ENCODE measurements around the gene DPH7.
"Not testable (repeated sequence)": the region's sequence is repeated elsewhere in the genome, so short reads cannot be mapped to it uniquely, and the experiment has no call there.

The DPH7 gene

DNA sequence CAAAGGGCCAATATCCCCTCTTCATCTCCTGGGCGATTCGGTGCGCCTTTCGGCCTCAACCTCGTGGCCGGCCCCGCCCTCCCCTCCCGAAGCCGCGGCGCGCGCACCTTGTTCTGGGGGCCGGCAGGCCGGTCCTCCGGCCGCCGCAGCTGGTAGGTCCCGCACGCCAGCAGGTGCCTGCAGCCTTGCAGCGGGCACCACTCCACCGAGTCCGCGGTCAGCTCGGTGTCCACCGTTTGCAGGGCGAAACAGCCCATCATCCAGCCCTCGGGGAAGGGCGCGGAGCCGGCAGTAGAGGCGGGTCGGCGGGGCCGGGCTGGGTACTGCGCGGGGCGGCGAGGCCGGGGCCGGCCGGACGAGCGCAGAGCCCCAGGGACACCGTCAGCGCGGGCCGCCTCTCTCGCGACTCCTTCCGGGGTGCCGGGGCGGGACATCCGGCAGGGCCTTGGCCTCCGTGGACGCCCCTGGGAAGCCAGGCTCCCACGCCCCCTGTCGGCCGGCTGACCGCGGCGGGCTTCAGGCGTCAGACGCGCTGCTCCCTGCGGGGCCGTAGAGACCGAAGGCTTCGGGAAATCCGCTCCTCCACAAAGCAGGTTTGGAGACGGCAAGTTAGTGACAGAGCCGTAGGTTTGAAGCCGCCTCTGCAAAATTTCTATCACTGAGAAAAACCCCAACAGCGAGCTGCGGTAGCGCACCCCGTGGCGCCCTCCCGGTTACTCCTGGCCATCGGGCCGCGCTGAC, at the start of gene DPH7:
DPH7 (minus strand) TSS at position 408 of the 741 bp plus-strand sequence; CDS start at position 260, 148 bp downstream.
- DNase-seq (ENCODE audit: low read depth) = peak; percentile 97

DNA sequence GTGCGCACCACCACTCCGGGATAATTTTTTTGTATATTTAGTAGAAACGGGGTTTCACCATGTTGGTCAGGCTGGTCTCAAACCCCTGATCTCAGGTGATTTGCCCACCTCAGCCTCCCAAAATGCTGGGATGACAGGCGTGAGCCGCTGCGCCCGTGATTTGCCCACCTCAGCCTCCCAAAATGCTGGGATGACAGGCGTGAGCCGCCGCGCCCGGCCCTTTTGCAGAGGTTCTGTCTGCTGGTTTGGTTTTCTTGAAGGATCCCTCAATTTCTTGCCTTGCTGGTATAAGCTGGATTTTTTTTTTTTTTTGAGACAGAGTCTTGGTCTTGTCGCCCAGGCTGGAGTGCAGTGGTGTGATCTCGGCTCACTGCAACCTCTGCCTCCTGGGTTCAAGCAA, 48.7 kb upstream of the DPH7 start:
- DNase-seq (ENCODE audit: low read depth) = not testable (repeated sequence)

DNA sequence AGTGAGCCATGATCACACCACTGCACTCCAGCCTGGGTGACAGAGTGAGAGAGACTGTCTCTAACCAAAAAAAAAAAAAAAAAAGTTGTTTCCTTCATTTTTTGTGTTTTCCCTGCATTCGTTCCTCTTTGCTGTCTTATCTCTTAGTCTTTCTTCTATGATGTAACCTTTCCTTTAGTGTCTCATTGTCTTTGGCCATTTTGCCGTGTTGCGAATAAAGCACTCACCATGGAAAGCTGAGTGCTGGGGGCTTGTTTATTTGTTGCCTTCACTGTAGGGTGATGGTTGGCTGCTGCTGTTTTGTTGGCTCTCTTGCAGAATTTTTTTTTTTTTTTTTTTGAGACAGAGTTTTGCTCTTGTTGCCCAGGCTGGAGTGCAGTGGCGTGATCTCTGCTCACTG, 47.7 kb upstream of the DPH7 start:
- DNase-seq (ENCODE audit: low read depth) = no peak

DNA sequence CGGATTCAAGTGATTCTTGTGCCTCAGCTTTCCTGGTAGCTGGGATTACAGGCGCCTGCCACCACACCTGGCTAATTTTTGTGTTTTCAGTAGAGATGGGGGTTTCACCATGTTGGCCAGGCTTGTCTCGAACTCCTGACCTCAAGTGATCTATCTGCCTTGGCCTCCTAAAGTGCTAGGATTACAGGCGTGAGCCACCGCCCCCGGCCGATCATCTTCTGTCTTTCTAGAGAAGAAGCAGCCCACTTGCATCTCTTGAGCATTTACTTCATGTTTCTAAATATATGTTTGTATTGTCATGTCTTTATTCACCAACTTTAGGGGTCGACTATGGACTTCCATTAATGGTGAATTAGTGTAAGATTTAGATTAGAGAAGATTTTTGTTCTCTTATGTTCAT, 43.5 kb upstream of the DPH7 start:
- DNase-seq (ENCODE audit: low read depth) = not testable (repeated sequence)

DNA sequence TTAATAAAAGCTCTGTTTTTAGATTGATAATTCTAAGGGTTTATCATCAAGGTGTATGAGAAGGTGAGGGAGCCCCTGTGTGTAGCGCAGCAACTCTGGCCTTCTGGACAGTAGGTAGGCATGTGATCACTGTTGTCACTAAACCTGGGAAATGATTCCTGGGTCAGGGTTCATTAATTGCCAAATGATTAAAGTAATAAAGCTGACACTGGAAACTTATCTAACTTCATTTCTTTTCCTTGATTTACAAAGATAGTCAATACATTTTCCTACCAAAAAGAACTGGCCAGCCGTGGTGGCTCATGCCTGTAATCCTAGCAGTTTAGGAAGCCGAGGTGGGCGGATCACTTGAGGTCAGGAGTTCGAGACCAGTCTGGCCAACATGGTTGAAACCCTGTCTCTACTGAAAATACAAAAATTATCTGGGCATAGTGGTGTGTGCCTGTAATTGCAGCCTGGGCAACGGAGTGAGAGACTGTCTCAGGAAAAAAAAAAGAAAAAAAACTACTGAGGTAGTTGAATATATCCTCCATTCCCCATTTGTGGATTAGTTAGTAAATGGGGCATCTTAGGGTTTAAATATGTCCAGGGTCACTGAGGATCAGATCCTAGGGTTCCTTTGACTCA, 42.5 kb upstream of the DPH7 start:
- DNase-seq (ENCODE audit: low read depth) = no peak

DNA sequence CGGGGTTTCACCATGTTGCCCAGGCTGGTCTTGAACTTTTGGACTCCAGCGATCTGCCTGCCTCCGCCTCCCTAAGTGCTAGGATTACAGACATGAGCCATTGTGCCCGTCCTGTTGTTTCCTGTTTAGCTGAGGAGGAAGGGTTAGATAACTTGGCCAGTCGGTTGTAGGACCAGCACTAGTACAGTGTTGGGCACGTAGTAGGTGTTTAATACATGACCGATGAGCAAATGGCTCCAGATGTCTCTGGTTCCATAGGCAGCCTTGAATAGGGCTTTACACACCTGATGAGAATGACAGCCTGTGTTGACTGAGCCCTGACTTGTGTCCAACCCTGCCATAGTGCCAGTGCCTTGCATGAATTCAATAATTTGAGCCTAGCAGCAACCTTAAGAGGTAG, 41.9 kb upstream of the DPH7 start:
- DNase-seq (ENCODE audit: low read depth) = no peak

DNA sequence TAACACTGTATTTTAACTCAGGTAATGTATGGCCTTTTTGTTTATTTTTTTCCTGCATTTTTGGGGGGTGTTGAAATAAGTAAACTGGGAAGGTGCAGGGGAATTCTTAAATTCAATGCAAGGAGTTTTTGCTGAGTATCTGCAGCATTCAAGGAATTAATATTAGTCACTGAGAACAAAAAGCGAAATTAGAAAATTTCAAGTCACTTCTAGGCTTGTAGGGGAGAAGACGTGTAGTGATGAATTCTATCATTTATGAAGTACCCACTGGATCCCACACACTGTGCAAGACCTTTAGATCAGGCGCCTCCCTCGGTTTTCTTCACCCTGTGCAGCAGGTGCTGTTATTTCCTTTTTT, 41.3 kb upstream of the DPH7 start:
- no peak for DNase-seq (ENCODE audit: low read depth)

DNA sequence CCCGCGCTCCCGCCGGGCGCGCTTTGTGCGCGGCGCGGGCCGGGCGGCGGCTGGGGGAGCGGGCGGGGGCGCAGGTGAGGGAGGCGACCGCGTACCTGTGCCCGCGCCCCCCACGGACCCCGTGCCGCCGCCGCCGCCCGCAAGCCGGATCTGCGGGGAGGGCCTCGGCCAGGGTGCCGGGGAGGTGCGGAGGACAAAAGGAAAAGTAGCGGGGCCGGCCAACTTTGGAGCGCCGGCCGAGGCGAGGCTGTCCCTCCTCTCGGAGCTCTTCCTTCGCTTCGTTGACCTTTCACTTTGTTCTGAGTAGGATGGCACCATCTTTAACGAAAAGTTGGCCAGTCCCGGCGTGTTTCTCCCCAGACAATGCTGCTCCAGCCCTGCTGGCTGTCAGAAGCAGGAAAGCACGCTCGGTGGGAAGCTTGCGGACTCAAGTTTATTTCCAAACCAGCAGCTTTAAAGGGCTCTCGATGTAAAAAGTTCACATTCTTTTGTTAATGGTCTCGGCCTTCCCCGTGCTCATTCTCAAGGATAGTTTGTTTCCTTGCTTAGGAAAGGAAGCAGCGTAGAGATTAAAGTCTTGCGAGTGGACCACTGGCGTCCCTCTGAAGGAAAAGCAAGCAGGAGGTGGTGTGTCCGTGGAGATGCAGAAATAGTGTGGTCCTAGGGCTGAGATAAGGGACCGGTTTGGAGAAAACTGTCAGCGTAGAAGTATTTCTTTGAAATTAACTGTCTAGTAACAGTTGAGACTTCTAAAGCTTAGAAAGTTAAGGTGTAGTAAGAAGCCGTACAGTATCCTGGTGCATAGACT, 40.7 kb upstream of the DPH7 start:
- DNase-seq (ENCODE audit: low read depth) = no peak

DNA sequence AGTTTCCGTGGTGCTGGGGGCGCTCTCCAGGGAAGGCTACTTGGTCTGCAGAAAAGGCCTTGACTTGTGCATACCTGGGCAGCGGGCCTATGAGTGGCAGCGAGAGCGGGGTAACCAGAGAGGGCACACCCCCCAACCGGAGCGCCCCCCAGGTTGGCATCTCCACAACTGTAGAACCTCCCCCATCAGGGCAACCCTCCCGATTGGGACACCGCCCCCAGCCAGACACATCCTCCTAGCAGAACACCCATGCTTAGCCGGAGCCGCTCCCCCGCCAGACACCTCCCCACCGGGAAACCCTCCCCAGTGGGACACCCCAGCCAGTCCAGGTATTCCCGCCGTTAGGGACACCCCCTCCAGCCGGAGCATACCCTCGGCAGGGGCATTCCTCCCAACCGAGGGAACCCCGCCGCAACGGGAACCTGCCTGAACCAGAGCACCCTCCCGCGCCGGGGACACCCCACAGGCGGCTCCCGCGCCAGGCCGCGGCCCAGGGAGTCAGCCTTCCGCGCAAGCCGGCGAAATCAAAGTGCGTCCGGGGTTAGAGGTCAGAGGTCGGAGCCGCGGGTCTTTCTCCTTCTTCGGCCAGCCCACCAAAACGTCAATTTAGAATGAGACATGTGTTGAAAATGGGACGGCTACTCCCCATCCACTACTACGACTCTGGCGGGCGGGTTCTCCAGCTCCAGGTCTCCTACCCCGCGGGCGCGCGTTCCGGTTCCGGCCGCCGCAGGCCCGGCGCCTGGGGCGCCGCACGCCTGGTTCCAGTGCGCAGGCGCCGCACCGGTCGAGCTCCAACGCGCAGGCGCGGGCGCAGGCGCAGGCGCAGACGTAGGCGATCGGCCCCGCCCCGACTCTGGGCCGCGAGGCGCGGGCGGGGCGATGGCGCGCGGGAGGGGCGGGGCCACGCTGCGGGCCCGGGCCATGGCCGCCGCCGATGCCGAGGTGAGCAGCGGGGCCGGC, 39.7 kb upstream of the DPH7 start, which contains the start of gene EHMT1:
EHMT1 (plus strand) TSS at position 901 of the 963 bp plus-strand sequence; CDS start at position 925, 24 bp downstream.
- peak; percentile 88 for DNase-seq (ENCODE audit: low read depth)

DNA sequence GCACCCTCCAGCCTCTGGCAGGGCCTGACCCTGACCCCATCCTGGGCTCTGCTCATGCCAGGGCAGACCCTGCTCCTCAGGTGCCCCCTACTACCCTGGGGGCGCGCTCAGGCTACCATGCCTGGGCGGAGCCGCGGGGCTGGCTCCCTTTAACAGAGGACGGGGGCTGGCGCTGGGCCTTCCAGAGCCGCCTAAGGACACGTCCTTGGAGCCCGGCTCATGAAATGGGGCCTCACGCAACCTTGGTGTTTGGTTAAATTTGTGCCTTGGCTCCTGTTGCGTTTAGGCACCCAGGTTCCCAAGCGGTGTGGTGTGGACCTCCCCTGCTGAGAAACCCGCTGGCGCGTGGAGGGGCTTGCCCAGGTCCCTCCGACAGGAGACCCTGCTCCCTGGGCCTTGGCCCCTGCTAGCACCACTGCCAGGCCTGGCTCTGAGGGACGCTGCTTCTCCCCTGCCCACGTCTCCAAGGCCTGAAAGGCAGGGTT, 36.7 kb upstream of the DPH7 start:
- no peak for DNase-seq (ENCODE audit: low read depth)

DNA sequence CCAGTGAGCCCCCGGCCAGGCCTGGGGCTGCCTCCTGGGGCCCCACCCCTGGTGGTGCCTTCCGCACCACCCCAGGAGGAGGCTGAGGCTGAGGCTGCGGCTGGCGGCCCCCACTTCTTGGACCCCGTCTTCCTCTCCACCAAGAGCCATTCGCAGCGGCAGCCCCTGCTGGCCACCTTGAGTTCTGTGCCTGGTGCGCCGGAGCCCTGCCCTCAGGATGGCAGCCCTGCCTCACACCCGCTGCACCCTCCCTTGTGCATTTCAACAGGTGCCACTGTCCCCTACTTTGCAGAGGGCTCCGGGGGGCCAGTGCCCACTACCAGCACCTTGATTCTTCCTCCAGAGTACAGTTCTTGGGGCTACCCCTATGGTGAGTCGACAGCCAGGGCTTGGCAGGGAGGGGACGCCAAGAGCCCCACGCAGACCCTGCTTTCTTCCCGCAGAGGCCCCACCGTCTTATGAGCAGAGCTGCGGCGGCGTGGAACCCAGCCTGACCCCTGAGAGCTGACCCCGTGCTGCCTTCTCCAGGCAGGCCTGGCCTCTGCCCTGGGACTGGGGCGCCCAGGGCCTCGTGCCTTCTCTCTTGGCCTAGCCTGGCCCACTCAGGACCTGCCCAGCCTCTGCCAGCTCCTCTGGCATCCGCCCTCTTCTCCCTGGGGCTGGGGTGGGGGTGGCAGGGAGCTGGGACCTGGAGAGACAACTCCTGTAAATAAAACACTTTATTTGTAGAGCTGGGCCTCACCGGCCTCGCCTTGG, 36.1 kb upstream of the DPH7 start:
- DNase-seq (ENCODE audit: low read depth) = no peak

DNA sequence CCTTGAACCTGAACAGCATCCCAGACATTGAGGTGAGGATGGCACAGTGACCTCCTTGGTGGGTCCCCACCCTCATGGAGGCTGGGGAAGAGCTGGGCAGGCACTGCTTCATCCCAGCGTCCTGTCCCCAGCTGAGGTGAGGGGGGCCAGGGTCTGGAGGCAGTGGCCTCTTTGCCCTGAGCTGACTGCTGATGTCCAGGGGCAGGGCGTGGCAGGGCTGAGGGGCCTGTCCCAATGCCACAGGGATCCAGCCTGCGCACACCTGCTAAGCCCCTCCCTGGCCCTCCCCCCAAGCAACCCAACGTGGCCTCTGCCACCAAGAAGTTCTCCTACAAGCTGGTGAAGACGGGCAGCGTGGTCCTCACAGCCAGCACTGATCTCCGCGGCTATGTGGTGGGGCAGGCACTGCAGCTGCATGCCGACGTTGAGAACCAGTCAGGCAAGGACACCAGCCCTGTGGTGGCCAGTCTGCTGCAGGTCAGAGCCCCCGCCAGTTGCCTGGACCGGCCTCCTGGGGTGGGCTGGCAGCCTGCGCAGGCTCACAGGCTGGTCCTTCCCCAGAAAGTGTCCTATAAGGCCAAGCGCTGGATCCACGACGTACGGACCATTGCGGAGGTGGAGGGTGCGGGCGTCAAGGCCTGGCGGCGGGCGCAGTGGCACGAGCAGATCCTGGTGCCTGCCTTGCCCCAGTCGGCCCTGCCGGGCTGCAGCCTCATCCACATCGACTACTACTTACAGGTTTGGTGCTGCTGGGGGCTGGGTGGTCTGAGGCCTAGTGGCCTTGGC, 35.2 kb upstream of the DPH7 start:
- DNase-seq (ENCODE audit: low read depth) = no peak

DNA sequence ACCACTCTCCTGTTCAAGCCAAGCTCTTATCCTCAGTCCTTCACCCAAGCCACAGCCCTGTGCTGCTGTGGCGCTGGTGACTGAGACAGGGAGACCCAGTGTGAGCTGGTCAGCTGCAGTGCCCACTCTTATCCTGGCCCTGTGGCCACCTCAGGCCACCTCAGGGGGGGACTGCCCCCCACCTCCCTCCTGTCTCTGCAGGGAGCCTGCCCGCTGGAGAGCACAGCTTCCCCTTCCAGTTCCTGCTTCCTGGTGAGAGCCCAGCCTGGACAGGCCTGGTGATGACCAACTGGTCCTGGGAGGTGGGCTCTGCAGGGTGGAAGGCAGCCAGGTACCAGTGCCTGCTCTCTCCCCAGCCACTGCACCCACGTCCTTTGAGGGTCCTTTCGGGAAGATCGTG, 34.5 kb upstream of the DPH7 start:
- no peak for DNase-seq (ENCODE audit: low read depth)

DNA sequence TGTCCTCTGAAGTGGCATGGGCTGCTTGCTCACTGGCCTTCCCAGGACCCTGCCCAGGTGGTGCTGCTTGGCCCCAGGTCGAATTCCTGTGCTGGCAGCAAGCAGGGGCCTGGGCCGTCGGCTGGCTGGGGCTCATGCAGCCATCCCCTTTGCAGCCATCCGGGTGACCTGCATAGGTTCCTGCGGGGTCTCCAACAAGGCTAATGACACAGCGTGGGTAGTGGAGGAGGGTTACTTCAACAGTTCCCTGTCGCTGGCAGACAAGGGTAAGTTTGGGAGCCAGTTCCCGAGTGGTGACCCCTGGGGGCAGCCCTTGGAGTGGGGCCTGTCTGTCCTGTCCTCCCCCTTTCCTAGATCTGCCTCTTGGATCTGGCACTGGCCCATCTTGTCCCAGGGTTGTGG, 34.0 kb upstream of the DPH7 start:
- DNase-seq (ENCODE audit: low read depth) = no peak

DNA sequence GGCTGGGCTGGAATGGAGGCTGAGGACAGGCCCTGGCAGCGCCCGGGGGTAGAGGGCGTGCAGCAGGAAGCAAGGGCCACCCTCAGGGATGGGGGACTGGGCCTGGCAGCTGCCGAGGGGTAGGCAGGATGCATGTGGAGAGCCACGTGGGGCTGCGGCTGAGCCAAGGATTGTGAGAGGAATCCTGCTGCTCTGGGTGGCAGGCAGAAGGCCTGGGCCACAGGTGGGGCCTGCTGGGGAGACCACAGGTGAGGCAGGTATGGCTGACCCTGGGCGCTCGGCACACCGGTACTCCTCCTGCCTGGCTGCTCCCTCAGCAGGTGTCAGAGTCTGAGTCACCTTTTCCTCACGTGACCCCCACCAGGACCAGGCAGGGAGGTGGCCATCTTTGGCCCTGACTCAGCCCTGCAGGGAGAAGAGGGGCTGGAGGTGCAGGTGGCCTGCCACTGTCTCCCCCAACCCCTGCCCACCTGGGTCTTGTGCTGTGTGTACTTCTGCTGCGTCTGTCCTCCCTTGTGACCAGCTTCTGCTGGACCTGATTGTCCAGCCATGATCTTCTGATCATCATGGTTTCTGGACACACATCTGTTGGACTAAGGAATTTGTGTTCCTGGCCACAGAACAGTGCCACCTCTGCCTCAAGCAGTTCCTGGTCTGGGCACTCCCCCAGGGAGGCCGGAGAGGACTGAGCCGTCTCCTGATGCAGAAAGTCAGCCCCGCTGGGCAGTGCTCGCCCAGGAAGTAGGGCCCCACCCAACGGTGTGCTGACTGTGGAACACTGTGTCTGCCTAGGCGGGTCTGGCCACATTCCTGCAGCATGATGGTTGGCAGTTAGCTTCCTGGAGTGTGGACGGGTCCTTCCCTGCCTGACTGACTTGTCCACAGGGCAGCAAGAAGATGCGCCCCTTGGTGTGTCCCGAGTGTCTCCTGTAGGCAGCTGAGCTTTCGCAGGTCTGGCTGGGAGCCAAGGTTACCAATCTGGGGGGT, 33.2 kb upstream of the DPH7 start:
- DNase-seq (ENCODE audit: low read depth) = no peak

DNA sequence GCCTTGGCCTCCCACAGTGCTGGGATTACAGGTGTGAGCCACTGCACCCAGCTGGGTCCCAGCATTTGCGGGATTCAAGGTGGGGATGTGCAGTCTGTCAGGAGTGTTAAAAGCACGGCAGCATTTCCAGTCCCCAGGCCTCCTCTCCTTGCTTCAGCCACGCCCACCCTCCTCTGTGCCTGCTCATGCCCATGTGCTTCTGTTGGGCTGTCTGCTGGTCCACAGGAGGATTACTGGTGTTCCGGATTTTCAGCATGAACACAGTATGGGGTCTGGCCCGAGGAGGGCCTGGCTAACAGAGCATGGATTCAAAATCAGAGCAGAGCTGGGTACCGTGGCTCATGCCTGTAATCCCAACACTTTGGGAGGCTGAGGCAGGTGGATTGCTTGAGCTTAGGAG, 32.2 kb upstream of the DPH7 start:
- DNase-seq (ENCODE audit: low read depth) = no peak

DNA sequence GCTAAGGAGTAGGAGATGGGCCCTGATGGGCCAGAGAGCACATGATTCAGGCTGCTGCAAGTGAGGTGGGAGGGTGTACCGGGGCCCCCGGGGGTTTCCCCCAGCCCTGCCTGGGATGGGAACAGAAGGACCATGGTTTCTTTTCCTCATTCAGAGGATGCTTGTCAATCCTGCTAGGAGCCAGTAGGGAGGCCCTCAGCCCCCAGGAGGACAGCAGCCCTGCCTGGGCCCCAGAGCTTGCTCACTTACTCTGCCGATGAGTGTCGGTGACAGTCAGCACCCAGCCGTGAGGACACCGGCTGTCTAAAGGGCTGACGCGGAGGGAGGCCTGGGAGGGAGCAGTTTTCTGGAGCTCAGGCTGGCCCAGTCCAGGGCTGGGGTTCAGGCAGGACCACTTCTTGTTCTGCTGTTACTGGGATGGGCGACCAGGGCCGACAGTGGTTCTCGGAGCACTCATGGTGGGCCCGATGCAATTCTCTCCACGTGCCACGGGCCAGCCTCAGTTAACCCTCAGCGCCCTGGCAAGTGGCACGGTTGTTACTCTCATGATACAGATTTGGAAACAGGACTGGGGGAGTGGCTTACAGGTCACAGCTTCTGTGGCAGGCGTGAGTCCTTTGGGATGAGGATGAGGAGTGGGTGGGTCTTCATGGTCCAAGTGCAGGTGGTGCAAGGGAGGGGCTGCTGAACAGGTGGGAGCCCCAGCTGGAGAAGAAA, 28.6 kb upstream of the DPH7 start:
- no peak for DNase-seq (ENCODE audit: low read depth)

DNA sequence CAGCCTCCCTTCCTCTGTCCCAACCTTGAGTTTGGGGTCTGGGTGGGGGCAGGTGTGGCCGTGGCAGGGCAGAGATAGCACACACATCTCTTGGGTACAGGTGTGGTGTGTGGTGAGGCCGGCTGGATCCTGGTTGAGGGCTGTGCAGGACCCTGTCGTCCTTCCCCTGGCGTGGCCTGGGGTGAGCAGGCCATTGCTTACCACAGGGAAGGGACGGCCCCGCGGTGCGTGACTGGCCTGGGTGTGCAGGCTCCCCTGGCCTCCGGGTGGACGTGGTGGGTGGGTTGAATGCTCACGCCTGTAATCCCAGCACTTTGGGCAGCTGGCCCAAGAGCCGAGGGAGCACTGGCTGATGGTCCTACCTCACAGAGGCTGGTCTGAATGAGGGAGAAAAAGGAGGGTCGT, 28.0 kb upstream of the DPH7 start:
- no peak for DNase-seq (ENCODE audit: low read depth)

All from activated T-cell treated with anti-CD3 and anti-CD28 coated beads for 1 hour (primary cell).